Glutamatergic neuron (in vitro differentiated cells): ENCODE measurements around the gene SEMA4D. TPM values are rescaled to one million over a fixed set of nuclear protein-coding genes. Genes with fewer than 3 reads are reported as not detected.
A peak's percentile ranks its signal among the peaks of the same experiment; 100 is the strongest.

Source experiments
- DNase-seq: peaks from one replicate; pipeline ENCODE4 v3.0.0; 2022
- H3K27ac Mint-ChIP-seq: one replicate; pipeline ENCODE4 v1.8.0; 2020; ENCODE audit warnings: mild to moderate bottlenecking, mixed read lengths, inconsistent platforms; ENCODE audit not compliant: unreplicated experiment
- H3K27me3 Mint-ChIP-seq: one replicate; pipeline ENCODE4 v1.8.0; 2020; ENCODE audit warnings: mild to moderate bottlenecking, moderate library complexity, mixed read lengths, inconsistent platforms; ENCODE audit not compliant: unreplicated experiment
- H3K36me3 Mint-ChIP-seq: one replicate; pipeline ENCODE4 v1.8.0; 2020; ENCODE audit warnings: mild to moderate bottlenecking, mixed read lengths, inconsistent platforms; ENCODE audit not compliant: unreplicated experiment
- H3K4me1 Mint-ChIP-seq: one replicate; pipeline ENCODE4 v1.8.0; 2020; ENCODE audit warnings: mild to moderate bottlenecking, low read depth, mixed read lengths, inconsistent platforms; ENCODE audit not compliant: unreplicated experiment
- H3K4me3 Mint-ChIP-seq: one replicate; pipeline ENCODE4 v1.8.0; 2020; ENCODE audit warnings: mild to moderate bottlenecking, mixed read lengths, inconsistent platforms; ENCODE audit not compliant: unreplicated experiment
- H3K9me3 Mint-ChIP-seq: one replicate; pipeline ENCODE4 v1.8.0; 2020; ENCODE audit warnings: mild to moderate bottlenecking, moderate library complexity, mixed read lengths, inconsistent platforms; ENCODE audit not compliant: unreplicated experiment
- CTCF ChIP-seq: fragments of 200-600 bp; sonication (generic); IDR thresholded peaks from one replicate; pipeline ENCODE4 v1.5.0; 2021; ENCODE audit not compliant: partially characterized antibody, unreplicated experiment
- total RNA-seq: library from RNA; stranded (reverse); fragmentation: NEBNext Ultra II Directional; extraction: Animal tissue kit (Norgen Biotek cat#: 25700); gene quantifications from one replicate; pipeline ENCODE4 v1.2.1, GENCODE V29; 2021; ENCODE audit not compliant: unreplicated experiment

Gene SEMA4D
- total RNA-seq, 1 donor from 2014 or later, result 192 TPM

DNA sequence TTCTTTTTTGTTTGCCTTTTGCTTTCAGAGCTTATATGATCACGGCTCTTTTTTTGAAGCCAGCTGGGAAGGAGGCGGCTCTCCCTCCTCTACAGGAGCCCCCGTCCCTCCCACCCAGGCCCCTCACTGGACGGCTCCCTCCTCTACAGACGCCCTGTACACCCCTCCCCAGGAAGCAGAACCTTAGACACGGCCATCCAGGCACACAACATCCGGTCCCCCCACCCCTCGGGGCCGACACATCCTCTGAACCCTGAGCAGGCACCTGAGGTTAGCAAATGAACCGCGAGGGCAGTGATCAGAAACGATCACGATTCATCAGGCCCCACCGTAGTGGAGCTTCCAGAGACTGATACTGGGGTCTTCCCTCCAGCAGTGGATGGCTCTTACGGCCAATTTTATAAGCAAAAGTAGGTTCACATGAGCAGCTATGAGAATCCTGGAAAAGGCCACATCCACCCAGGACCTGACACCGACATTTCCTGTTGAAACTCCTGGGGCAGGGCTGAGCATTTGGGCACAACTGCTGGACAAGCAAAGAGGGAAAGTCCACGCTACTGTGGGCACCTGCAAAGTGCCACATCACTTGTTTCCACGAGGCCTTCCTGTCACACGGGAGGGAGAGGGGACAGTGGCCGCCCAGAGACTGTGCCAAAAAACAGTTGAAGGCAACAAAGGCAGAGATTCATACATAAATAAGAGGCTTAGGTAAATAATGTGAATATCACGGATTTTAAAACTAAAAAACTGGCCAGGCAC, 78.9 kb downstream of the SEMA4D start:
- Mint-ChIP-seq H3K4me3 (no peak overlapping the region), H3K36me3 (peaks cover 10% of the 10 kb centered on the region), H3K9me3 (peaks cover 11% of the 10 kb centered on the region), H3K4me1 (peaks cover 5% of the 10 kb centered on the region), H3K27ac (no peak overlapping the region), H3K27me3 (peaks cover 10% of the 10 kb centered on the region)
- TF ChIP-seq CTCF, result no peak
- no peak for DNase-seq

GRCh38 chr9:89418474-89418845, 79.5 kb downstream of the SEMA4D start:
- peaks cover 9% of the 10 kb centered on the region for H3K4me1 Mint-ChIP-seq
- peaks cover 10% of the 10 kb centered on the region for H3K27me3 Mint-ChIP-seq
- H3K4me3 Mint-ChIP-seq, result no peak overlapping the region
- peak overlapping the region; percentile 11 for H3K27ac Mint-ChIP-seq
- peaks cover 9% of the 10 kb centered on the region for H3K9me3 Mint-ChIP-seq
- no peak for DNase-seq
- no peak for TF ChIP-seq CTCF
- H3K36me3 Mint-ChIP-seq, result peaks cover 10% of the 10 kb centered on the region

GRCh38 chr9:89417832-89418473, 80.0 kb downstream of the SEMA4D start:
- peaks cover 11% of the 10 kb centered on the region for H3K9me3 Mint-ChIP-seq
- H3K27me3 Mint-ChIP-seq, result peaks cover 10% of the 10 kb centered on the region
- peak overlapping the region; percentile 11 for H3K27ac Mint-ChIP-seq
- no peak for TF ChIP-seq CTCF
- H3K4me1 Mint-ChIP-seq, result peaks cover 12% of the 10 kb centered on the region
- DNase-seq, result no peak
- peaks cover 10% of the 10 kb centered on the region for H3K36me3 Mint-ChIP-seq
- no peak overlapping the region for H3K4me3 Mint-ChIP-seq

DNA sequence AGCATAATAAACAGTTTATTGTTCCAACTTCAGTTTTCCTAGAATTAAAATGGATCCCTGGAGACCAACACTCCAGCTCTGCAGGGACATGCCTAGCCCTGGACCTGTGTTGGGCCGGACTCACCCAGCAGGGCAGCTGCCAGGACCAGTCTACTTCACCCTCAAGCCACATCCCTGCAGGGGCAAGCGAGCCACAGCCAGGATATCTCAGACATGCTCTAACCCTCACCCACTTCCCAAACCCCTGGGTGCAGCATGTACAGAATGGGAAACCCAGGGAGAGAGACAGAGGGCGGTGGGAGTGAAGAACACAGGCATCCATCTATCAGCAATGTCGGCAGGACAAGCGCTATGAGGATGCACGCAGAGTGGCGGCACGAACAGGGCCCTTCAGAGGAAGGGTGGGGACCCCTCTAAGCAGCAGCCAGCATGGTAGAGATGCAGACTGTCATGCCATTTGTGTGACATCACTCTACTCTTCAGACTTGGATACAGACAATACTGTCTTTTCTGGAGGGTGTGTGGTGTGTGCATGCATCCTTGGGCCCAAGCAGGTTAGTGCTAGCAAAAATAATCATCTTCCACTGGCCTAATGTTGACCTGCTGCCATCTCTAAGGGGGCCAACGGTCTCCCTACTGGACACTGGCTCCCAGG, 83.1 kb downstream of the SEMA4D start:
- Mint-ChIP-seq H3K27me3 (peaks cover 14% of the 10 kb centered on the region), H3K36me3 (peaks cover 21% of the 10 kb centered on the region), H3K4me3 (no peak overlapping the region), H3K4me1 (peaks cover 30% of the 10 kb centered on the region), H3K27ac (no peak overlapping the region), H3K9me3 (peaks cover 18% of the 10 kb centered on the region)
- DNase-seq, result no peak
- TF ChIP-seq CTCF, result no peak
